GM18519 (cell line): ENCODE results near the gene SH3GLB1.

ENCODE experiments used
- ATAC-seq: cut with Tn5 transposase; IDR thresholded peaks from one replicate; pipeline ENCODE4 v1.9.1; 2021; ENCODE audit warnings: mild to moderate bottlenecking, moderate library complexity; ENCODE audit not compliant: unreplicated experiment, low FRiP score

SH3GLB1 gene

DNA sequence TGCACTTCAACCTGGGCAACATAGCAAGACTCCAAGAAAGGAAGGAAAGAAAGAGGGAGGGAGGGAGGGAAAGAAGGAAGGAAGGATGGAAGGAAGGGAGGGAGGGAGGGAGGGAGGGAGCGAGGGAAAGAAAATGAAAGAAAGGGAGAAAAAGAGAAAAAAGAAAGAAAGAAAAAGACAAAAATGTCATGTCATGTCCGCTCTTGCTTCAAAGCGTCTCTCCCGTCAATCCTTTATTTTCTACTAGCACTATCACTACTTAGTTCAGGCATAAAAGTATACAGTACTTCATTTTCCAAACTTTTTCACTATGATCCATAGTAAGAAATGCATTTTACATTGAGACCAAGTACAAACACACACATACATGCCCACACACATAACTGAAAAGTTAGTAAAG lies 64.7 kb downstream of the SH3GLB1 start:
- no peak for ATAC-seq

DNA sequence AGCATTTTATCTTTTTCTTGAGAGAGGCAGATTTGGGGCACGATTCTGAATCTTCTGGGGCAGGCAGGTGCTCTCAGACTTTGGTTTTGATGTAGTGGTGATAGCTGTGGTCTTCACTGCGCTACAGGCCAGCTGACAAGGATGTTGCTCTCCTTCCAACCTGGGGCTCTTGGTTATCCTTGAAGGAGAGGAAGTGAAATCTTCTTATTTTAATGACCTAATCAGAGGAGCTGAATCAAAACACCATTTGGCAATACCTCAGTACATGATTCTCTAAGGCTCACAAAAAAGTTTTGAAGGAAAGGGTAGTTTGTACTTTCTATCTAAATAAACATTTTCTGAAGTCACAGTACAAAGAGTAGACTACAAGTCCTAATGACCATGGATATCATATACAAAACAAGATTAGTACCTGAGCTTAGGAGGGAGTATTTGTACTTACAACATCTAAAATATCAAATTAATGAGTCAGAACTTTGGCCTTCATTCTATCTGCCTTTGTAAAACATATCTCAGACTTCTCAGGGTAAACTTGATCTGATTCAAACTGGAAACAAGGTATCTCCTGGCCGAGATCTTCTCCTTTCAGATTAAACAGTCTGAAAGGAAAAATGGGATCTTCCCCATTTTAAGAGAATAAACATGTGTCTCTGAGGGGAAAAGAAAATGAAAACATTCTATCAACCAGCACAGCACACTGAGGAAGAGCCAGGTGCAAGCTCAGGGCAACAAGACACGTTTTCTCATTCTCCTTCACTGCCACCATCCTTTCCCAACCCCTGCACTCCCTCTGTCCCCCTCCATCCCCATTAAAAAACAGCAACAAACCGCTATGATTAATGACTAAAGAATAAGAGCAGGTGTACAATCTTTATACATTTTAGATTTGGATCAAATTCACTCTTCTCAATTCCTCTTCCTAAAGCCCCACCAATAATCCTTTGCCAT lies 69.2 kb downstream of the SH3GLB1 start:
- ATAC-seq: no peak

DNA sequence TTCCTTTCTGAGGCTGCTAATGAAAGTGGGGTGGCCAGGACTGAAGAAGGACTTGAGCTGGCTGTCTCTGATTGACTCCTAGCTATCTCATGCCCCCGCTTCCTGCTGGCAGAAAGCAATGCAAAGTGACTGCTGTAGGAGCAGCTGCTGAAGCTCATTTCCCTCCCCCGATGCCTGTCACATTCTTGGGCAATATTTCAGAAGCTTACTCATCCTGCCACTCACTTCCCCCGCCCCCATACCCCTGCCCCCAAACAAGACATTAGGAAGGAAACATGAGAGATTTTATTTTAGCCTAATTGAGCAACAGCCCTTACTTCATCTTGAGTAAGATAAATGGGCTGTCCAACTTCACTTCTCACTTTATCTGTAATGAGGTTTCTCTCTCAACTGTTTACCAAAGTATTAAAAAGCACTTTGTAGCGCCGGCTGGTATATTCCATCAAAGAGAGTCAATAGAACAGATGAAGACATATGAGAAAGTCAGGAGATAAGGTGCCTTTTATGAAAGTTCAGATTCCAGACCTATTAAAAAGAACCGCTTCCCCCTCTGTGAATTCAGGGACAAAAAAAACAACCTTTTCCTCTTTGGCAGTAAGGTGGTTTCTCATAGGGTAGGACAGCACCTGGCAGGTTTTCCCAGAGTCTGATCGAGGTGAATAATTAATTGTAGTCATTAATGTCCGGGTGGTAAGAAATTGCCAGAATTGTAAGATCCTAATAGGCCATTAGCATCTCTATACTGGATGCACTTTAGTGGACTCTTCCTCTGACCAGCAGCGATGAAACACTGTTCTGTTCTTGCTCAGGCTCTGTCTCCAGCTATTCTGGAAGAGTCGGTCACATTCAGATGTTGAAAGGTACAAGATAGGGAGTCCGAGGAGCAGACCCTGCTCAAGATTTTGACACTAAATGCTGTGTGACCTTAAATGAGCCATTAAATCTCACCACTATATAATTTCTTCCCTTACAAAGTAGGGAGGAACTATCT lies 70.2 kb downstream of the SH3GLB1 start:
- peak; percentile 78 for ATAC-seq

DNA sequence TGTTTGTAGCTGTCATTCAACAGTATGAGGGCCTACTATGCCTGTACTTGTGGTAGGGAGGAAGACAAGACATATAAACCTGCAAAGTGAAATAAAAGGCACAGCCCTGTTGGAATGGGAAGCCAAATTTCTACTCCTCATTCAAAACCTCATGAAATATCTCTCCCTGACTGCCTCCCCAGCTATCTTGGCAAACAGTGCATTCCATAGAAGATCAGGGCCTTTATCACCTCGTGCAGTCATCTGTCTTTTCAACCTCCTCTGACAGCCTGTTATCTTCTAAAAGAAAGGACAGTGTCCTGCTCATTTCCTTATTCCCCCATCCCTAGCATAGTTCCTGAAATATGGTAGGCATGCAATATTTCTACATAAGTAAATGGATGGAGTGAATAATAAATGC lies 71.0 kb downstream of the SH3GLB1 start:
- ATAC-seq: no peak

DNA sequence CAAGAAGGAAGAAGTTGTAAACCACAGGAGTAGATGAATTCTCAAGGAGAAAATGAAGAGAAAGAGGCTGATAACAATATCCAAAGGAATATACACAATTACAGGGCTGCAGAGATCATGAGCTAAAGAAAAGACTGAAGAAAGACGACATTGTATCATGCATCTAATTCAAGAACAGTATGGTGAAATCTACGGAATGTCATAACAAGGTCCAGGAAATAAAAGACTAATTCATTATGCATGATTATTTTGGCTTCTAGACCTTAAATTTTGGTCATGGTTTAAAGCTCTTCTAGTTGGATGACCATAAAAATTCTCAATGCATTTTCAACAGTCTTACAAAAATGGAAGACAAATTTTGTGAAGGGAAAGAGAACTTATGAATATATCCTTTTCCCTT lies 71.7 kb downstream of the SH3GLB1 start:
- no peak for ATAC-seq

DNA sequence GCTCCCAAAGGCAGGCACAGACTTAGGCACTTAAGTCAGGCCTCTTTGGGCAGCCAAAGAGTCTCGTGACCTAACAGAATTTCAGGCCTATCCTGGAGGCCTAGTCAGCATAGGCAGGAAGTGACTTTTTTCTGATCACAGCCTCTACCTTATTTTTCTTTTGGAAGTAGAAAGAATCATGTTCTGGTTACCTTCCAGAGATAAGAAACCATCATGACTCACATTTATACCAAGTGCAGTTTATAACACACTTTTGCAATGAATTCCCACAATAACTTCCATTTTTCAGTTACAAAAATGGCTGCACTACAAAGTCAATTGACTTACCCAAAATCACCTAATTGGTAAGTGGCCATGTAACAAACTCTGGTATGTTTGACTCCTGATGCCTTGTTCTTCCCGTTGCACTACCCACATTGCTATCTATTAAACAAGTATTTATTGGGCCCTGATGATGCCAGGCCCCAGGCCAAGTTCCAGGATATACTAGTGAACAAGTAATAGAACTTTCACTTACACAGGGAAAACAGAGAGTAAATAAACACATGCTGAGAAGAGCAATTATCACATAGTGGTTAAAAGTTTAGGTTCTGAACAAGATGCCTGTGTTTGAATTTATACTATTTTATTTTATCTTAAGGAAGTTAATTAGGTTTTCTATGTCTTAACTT lies 74.3 kb downstream of the SH3GLB1 start:
- ATAC-seq: no peak

DNA sequence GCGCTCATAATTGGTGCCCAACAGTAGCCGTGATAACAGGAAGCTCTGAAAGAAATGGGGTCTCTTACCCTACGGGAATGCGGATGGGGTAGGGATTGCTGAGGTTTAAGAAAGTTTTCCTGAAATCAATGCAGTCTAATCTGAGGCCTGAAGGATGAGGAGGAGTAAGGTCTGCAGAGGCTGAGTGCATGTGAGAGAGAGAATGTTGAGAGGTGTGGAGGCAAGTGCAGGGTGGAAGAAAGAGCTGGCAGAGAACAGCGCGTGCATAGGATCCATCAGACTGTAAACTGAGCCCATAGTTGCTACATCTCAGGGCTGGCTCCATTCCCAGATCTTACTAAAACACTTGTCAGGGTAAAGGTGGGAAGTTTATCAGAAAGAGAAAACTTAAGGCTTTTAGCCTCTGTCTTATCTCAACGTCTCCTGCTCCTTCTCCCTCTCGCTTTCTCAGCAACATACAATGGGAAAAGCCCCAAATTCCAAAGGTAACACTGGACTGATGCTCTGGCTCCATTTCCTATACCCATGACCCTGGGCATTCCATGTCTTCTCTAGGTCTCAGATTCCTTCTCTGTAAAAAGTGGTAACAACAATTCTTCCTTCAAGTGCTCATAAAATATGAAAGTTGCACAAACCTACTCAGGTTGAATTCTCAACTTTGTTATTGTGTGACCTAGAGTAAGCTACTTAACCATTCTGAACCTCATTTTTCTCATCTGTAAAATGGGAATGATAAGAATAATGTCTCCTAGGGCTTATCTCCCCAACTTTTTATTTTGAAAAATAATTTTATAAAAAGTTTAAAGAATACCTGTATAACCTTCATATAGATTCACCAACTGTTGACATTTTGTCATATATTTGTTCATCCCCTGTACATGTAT lies 75.2 kb downstream of the SH3GLB1 start:
- ATAC-seq: no peak

DNA sequence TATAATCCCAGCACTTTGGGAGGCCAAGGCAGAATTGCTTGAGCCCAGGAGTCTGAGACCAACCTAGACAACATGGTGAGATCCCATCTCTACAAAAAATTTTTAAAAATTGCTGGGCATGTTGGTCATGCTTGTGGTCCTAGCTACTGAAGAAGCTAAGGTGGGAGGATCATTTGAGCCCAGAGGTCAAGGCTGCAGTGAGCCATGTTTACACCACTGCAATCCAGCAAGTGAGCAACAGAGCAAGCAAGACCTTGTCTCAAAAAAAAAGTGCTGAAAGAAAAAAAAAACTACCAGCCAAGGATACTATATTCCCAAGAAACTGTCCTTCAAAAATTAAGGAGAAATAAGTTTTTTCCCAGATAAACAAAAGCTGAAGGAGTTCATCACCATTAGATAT lies 78.1 kb downstream of the SH3GLB1 start:
- no peak for ATAC-seq

DNA sequence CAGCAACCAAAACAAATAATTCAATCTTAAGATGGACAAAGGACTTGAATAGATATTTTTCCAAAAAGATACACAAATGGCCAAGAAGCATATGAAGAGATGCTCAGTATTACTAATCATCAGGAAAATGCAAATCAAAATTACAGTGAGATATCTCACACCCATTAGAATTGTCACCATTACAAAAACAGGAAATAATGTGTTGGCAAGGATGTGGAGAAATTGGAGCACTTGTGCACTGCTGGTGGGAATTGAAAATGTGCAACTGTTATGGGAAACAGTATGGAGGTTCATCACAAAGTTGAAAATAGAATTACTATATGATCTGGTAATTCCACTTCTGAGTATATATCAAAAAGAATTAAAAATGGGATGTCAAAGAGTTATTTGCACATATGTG lies 83.2 kb downstream of the SH3GLB1 start:
- ATAC-seq: no peak

DNA sequence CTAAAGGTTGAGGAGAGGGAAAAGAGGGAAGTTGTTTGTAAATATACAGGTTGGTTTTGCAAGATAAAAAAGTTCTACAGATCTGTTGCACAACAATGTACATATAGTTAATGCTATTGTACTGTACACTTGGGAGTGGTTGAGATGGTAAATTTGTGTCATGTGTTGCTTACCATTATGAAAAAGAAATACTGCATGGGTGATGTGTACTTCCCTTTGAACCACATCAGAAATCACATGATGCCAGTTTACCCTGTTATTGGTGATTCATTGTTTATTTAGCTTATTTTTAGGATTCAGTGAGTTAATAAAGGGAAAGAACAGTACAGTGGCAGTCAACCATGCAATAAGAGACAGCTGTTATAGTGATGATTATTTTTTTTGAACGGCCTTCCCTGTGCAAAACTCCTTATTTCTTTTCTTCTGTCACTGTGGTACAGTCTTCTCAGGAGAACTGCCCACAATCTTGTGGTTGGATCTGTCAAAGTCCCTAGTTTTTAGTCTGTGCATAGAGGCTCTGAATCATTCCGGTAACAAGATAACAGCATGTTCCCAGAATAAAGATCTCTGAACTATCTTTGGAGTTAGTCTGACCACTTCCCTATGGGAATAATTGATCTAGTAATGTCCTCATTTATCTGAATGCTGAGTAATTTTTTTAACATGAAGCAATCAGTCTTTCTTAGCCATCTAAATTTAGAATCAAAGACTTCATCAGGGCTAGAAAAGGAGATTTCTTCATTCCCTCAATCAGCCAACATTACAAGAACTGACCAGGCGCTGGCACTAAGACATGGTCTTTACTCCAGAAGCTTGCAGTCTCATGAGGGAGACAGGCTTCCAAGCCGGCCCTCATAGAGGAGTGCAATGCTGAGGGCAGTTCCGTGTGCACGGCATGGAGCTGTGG lies 84.2 kb downstream of the SH3GLB1 start:
- ATAC-seq: no peak

DNA sequence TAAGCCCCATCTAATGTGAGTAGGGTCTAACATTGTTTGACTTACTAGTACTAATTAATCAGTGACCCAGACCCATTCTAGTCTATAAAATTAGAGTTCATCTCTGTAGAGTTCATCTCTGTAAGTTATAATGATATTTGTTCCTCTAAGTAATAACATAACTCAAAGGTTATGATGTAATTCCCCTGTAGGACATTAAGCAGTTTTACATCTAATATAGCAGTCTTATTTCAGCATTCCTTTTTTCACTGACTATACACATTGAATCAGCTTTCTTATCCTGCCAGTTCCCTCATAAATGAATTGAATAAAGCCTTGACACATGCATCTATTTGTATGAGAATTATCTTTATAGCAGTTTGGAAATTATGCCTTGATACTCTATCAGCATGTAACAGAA lies 90.9 kb downstream of the SH3GLB1 start:
- ATAC-seq: no peak
